Sigmoid colon (tissue), 4 donors: ENCODE results near the gene TANC2.

Experiments
- CTCF ChIP-seq, 4 experiments: fragments of 450-650 bp in 3 of 4; fragments of 200-600 bp in 1 of 4; IDR thresholded peaks; one replicate each; pipeline ENCODE4 v1.5.1; 2016 to 2019; ENCODE audit warnings: antibody characterized with exemption in 4 of 4, mild to moderate bottlenecking in 3 of 4, moderate library complexity in 2 of 4
- EP300 ChIP-seq, 4 donors: sonication (generic); formaldehyde crosslinking; IDR thresholded peaks; one replicate each; pipeline ENCODE4 v1.6.1; 2017; ENCODE audit warnings: antibody characterized with exemption in 4 of 4
- POLR2A ChIP-seq, 2 donors: fragments of 450-650 bp; IDR thresholded peaks; one replicate each; pipeline ENCODE4 v1.6.1; 2016; ENCODE audit warnings: antibody characterized with exemption in 2 of 2, mild to moderate bottlenecking in 2 of 2, moderate library complexity in 2 of 2
- POLR2AphosphoS5 ChIP-seq, 4 donors: sonication (generic); formaldehyde crosslinking; IDR thresholded peaks; one replicate each; pipeline ENCODE4 v1.6.1; 2017; ENCODE audit warnings: antibody characterized with exemption in 4 of 4

GRCh38 chr17:62984801-62985200, 18.8 kb downstream of the TANC2 start:
- TF ChIP-seq CTCF (IDR thresholded peaks at IDR 0.05): no peak
- no peak for TF ChIP-seq POLR2A (IDR thresholded peaks at IDR 0.05)
- no peak for TF ChIP-seq POLR2AphosphoS5 (IDR thresholded peaks at IDR 0.05)
- TF ChIP-seq EP300 (IDR thresholded peaks at IDR 0.05): no peak
